ENCODE measurements around the gene CHORDC1.
"Not testable (repeated sequence)": the region's sequence is repeated elsewhere in the genome, so short reads cannot be mapped to it uniquely, and the experiment has no call there.

CHORDC1 gene

DNA sequence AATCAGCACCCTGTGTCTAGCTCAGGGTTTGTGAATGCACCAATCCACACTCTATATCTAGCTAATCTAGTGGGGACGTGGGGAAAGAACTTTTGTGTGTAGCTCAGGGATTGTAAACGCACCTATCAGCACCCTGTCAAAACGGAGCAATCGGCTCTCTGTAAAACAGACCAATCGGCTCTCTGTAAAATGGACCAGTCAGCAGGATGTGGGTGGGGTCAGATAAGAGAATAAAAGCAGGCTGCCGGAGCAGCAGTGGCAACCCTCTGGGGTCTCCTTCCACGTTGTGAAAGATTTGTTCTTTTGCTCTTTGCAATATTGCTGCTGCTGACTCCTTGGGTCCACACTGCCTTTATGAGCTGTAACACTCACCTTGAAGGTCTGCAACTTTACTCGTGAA is 55.1 kb downstream of the CHORDC1 start:
- ATAC-seq (replicated peaks; ENCODE audit: extremely low read depth, poor library complexity, severe bottlenecking); H3K27ac Mint-ChIP-seq (ENCODE audit: low read depth); DNase-seq (ENCODE audit: low spot score in 2 of 2); H3K36me3 Mint-ChIP-seq (ENCODE audit: insufficient read depth); H3K9me3 Mint-ChIP-seq; H3K4me1 Mint-ChIP-seq; H3K4me3 Mint-ChIP-seq: not testable (repeated sequence)
- H3K27me3 Mint-ChIP-seq, result peaks cover 31% of the 10 kb centered on the region

DNA sequence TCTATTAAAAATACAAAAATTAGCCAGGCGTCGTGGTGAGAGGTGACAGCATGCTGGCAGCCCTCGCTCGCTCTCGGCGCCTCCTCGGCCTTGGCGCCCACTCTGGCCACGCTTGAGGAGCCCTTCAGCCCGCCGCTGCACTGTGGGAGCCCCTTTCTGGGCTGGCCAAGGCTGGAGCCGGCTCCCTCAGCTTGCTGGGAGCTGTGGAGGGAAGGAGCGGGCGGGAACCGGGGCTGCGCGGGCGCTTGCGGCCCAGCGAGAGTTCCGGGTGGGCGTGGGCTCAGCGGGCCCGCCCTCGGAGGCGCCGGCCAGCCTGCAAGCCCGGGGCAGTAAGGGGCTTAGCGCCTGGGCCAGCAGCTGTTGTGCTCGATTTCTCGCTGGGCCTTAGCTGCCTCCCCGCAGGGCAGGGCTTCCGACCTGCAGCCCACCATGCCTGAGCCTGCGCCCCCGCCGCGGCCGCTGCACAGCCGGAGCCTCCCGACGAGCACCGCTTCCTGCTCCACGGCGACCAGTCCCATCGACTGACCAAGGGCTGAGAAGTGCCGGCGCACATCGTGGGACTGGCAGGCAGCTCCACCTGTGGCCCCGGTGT is 55.8 kb downstream of the CHORDC1 start:
- H3K4me3 Mint-ChIP-seq; ATAC-seq (replicated peaks; ENCODE audit: extremely low read depth, poor library complexity, severe bottlenecking); H3K27ac Mint-ChIP-seq (ENCODE audit: low read depth); DNase-seq (ENCODE audit: low spot score in 2 of 2); H3K36me3 Mint-ChIP-seq (ENCODE audit: insufficient read depth); H3K4me1 Mint-ChIP-seq; H3K9me3 Mint-ChIP-seq: not testable (repeated sequence)
- peaks cover 29% of the 10 kb centered on the region for H3K27me3 Mint-ChIP-seq
